GM12872 (cell line): ENCODE results near the gene SOX21.

Source experiments
- TF ChIP-seq, protein P1 (sequence below): IDR thresholded peaks from 3 replicates; pipeline ENCODE4 v1.5.1; 2011; ENCODE audit warnings: low read depth, mild to moderate bottlenecking, low read length, moderate library complexity; ENCODE audit not compliant: insufficient read depth

The SOX21 gene

DNA sequence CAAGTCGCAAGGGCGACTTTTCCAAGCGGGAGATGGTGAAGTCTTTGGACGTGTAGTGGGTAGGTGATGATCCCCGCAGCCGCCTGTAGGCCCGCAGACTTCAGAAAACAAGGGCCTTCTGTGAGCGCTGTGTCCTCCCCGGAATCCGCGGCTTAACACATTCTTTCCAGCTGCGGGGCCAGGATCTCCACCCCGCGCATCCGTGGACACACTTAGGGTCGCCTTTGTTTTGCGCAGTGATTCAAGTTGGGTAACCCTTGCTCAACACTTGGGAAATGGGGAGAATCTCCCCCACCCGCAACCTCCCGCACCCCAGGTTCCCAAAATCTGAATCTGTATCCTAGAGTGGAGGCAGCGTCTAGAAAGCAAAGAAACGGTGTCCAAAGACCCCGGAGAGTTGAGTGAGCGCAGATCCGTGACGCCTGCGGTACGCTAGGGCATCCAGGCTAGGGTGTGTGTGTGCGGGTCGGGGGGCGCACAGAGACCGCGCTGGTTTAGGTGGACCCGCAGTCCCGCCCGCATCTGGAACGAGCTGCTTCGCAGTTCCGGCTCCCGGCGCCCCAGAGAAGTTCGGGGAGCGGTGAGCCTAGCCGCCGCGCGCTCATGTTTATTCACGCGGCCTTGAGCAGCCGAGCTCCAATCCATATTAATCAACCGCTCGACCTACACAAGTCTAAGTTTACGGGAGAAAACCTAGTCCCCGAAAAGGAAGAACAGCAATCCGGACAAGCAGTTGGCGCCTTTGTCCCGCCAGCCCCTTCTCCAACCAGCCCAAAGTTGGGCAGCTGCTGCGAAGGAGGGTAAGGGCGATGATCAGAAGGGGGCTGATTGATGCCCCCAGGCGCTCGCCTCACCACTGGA, 9.9 kb downstream of the SOX21 start:
- TF ChIP-seq, protein P1, sequence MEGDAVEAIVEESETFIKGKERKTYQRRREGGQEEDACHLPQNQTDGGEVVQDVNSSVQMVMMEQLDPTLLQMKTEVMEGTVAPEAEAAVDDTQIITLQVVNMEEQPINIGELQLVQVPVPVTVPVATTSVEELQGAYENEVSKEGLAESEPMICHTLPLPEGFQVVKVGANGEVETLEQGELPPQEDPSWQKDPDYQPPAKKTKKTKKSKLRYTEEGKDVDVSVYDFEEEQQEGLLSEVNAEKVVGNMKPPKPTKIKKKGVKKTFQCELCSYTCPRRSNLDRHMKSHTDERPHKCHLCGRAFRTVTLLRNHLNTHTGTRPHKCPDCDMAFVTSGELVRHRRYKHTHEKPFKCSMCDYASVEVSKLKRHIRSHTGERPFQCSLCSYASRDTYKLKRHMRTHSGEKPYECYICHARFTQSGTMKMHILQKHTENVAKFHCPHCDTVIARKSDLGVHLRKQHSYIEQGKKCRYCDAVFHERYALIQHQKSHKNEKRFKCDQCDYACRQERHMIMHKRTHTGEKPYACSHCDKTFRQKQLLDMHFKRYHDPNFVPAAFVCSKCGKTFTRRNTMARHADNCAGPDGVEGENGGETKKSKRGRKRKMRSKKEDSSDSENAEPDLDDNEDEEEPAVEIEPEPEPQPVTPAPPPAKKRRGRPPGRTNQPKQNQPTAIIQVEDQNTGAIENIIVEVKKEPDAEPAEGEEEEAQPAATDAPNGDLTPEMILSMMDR = no peak

DNA sequence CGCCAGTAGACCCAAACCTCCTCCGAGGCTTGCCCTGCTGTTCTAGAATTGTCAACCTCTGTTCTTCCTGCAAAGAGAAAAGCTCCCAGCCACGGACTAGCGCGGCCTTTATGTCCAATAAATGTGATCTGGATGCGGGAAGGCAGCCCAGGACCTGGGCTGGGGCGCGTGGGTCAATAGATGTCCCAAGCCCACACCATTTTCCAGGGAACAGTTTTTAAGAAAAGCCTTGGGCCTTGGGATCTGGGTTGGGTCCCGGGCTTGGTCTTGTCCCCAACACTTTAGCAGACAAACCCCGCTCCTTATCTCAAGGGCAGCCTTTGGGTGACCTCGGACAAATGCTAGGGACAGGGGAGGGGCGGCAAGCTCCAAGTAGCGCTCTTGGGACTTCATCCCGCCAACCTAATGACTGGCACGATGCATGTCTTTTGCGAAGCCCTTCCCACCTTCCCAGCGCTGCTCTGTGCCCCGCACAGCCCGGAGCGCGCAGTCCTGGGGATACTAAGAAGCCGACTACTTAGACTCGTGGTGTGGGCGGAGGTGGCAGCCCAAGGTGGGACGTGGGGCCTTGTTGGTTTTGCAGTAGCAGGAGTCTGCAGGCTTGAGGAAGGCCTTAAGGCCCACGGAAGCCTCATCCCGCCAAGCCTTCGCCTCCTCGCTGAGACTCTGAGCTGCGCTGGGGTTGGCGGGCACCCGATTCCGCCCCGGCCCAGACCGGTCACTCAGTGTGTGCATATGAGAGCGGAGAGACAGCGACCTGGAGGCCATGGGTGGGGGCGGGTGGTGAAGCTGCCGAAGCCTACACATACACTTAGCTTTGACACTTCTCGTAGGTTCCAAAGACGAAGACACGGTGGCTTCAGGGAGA, 10.8 kb downstream of the SOX21 start:
- TF ChIP-seq, protein P1 = no peak

DNA sequence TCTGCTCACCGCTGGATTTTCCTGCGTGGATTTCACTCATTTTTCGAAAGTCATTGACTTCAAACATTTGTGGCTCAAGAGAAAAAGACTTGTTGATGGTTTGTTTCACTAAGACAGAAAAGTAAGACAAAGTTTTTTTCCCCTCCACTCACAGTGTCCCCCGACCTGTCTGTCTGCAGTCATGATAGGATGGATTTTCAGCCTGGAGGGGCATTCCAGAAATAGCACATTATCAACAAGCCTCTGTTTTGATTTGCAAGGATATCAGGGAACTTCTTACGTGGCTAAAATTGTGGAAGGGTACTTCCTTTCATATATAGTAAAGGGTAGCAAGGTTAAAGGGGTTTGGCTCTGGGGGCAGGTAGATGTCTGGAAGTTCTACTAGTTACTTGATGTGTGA, 11.8 kb downstream of the SOX21 start:
- TF ChIP-seq, protein P1 = no peak

DNA sequence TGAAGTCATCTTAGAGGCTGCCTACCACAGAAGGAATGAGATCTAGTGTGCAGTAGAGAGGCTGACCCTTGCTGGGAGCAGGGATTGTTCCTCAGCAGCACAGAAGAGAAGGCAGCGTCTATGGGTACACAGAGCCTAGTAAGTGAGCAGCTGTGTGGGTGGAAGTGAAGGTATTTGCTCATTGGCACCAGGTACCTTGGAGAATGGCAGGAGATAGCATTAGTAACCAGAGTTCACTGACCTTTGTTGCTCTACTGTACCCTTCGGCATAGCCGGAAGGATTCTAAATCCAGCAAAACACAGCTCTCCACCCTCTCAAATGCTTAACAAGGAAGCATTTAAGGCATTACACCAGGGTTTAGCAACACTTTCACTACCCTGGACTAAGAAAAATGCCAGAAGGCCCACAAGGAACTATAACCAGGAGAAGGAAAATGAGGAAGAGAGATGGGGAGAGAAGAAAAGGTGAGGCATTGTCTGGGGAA, 12.3 kb downstream of the SOX21 start:
- TF ChIP-seq, protein P1 = no peak

DNA sequence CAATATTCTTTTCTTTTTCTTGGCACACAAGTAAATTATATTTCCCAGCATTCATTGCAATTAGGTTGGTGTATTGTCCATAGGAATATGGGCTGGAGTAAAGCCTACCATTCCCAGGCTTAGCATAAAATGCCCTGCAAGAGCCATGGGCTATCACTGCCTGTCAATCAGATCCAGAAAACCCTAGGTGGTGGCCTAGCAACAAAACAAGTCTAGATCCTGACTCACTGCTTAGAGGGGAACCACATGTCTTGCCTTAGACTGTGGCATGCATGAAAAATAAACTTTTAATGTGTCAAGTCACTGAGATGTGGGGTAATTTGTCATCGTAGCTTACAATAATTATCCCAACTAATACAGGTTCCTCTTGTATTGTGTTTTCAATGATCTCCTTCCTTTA, 16.2 kb downstream of the SOX21 start:
- TF ChIP-seq, protein P1 = no peak

DNA sequence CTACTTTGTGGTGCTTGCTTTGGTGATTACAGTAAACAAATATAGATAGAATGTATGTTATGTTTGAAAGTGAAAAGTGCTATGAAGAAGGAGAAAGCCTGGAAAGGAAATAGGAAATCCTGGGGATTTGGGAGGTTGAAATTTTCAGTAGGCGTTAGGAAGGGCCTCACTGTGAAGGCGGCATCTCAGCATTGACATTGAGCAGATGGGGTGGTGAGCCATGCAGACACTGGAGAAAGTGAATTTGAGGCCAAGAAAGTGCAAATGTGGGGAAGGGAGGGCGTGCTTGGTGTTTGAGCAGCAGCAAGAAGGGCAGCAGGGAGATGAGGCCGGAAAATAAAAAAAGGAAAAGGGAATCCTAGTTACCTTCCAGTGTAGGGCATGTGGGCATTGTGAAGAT, 20.3 kb downstream of the SOX21 start:
- TF ChIP-seq, protein P1 = no peak

DNA sequence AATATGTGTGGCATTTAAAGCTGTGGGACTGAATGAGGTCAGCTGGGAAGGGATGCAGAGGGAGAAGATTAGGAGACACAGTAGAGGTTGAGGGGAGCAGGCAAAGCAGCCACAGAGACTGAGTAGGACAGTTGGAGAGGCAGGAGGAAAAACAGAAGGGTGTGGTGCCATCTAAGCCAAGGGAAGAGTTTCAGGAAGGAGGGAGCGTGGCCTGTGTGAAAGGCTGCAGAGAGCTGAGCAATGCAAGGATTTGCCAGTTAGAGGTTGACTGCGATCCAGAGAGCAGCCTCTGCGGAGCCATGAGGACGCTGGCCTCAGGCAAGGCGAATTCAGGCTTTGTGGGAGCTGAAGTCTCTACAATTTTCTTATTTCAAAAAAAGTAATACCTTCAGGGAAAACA, 28.9 kb downstream of the SOX21 start:
- TF ChIP-seq, protein P1 = no peak
